HG03575 (cell line): Measurements from ENCODE around the gene GRB14.
"Not testable (repeated sequence)": the region's sequence is repeated elsewhere in the genome, so short reads cannot be mapped to it uniquely, and the experiment has no call there.

Experiments used
- ATAC-seq: cut with Tn5 transposase; IDR thresholded peaks from one replicate; pipeline ENCODE4 v1.9.1; 2021; ENCODE audit not compliant: unreplicated experiment, insufficient number of reproducible peaks, low FRiP score; ENCODE audit errors: extremely low read depth

Gene GRB14

DNA sequence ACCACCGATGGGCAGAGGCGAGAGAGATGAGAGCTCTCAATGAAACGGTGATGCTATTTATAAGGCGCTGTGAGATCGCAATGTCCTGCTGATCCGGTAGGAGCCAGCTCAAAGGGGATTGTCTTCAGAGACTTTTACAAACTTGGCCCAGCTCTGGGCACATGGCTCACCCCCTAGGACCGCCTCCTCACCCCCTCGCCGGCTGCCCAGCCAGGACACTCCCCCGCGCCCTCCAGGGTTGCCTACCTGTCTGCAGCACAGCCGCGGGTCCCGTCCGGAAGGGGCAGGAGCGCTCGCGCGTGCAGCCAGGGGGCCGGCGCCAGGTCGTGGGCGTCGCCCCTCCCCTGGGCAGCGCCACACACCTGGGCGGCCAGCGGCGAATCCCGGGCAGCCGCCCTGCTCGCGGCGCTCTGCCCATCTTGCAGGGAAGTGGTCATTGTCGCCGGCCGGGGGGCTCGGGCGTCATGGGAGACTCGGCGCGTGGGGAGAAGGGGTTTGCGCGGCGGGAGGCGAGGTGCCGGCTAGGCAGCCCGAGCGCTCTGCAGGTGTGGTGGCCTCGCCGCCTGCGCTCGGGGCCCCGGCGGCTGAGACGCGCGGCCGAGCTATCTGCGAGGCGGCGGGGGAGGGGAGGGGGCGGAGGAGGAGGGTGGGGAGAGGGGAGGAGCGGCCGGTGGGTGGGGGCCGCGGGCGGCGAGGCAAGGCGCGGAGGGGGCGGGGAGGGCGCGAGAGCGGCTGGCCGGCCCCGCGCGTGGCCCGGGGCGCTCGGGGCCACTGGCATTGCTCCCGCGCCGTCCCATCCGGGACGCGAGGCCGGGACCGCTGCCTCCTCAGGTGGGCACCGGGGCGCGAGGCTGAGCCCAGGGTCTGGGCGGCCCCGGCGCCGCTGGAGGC, at the start of gene GRB14:
Gene GRB14 (minus strand): TSS at position 610 of the 891 bp plus-strand sequence. CDS start 173 bp downstream, at position 437.
- ATAC-seq, result no peak

DNA sequence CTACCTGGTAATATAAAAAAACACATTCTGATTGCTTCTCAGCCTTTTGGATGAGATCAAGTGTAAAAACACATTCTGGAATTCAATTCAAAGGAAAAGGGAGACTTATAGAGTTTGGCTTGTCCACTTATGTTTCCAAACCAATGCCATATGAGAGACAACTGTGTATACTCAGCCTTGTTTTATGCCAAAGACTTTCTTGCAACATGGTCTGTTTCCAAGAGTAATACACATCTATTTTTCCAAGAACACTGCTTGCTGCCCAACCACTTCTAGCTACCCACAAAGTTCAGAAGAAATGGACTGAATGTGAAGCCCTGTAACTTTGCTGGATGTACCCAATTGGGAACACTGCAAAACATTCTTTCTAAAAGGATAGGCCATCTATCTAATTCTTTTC, 48.0 kb upstream of the GRB14 start:
- ATAC-seq, result no peak

DNA sequence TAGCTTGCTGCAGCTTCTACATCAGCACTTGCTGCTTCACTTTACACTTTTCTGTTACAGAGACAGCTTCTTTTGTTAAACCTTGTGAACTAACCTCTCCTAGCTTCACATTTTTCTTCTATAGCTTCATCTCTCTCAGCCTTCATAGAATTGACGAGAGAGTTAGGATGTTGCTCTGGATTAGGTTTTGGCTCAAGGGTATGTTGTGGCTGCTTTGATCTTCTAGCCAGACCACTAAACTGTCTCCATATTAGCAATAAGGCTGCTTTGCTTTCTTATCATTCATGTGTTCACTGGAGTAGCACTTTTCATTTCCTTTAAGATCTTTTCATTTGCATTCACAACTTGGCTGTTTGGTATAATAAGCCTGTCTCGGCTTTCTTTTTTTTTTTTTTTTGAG, 46.3 kb upstream of the GRB14 start:
- no peak for ATAC-seq

DNA sequence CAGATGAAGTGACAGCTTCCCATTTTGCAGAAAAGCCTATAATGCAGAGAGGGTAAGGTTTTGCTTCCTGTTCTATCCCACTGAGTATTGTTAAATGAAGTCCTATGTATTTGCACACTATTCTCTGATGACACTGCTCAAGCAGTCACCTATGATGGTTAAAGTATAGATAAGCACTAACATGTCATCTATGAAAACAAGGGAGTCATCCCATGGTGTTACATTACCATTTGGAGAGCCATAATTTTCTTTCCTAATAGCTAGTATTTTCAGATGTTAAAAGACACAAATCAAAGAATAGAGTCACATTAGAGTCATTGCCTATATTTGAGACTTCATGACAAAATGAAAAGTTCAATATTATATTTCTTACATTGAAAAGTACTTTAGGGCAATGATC, 42.8 kb upstream of the GRB14 start:
- ATAC-seq, result no peak

DNA sequence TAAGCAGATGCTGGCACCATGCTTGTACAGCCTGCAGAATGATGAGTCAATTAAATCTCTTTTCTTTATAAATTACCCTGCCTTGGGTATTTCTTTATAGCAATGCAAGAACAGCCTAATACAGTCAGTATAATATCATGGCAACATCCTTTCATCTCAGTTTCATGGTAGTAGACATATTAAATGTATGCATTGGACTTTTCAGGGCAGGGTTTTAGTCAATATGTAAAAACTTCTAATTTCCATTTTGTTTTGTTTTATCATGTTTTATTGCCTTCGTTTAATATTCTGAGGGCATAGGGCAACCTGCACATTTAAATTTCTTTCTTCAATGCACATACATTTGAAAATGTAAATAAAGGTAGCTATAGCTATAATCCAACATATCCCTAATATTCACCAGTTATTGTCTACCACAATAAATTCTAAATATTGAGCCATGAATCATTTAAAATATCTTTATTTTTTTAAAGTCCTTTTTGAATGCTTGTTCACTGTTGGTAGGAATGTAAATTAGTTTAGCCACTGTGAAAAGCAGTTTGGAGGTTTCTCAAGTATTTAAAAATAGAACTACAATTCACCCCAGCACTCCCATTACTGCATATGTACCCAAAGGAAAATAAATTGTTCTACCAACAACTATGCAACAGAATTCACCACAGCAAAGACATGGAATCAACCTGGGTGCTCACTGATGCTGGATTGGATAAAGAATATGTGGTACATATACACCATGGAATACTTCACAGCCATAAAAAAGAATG, 41.8 kb upstream of the GRB14 start:
- no peak for ATAC-seq

DNA sequence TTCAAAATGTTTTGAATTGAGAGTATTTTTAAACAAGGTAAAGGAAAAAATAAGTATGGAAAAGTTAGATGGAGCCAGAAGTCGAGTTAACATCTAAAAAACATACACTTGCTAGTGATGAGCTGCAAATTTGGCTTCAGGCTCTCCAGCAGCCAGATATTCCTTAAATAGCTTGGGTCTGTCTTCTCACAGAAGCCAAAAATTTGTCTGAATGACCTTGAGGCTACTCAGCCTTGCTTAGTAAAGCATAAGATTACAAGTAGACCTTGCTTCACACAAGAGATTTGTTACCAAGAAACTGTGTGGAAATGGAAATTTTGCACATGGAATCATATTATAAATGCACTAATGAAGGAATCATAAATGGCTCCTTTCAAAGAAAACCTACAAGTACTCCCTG, 40.8 kb upstream of the GRB14 start:
- no peak for ATAC-seq

DNA sequence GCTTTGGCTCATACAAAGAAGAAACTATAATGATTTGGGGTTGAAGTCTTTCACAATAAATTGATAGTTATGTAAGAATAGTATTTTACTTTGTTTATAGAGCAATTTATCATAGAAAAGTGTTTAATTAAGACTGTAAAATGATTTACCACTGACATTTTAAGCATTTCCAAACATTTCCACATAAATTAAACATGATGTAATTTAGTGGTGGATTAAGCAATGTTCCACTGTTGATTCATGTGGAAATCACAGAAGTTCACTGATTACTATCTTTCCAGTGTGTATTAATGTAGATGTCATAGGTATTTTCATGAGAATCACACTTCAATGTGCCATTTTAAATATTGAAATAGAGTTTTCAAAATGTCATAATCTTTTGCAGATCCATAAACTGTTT, 40.1 kb upstream of the GRB14 start:
- no peak for ATAC-seq

DNA sequence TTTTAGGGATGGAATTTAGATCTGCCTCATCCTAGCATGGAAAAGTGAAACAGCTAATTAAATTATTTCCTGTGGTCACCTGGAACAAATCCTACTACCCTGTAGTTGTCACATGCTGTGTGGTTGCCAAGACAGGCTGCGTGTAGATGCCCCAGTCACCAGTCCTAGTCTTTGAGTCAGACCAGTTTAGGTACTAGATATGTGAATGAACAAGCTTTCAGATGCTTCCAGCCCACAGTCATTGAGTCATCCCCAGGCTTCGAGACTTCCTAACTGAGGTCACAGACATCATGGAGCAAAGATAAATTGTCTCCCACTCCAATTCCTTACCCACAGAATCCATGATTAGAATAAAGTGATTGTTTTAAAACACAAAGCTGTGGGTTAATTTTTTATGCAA, 35.8 kb upstream of the GRB14 start:
- ATAC-seq, result no peak

DNA sequence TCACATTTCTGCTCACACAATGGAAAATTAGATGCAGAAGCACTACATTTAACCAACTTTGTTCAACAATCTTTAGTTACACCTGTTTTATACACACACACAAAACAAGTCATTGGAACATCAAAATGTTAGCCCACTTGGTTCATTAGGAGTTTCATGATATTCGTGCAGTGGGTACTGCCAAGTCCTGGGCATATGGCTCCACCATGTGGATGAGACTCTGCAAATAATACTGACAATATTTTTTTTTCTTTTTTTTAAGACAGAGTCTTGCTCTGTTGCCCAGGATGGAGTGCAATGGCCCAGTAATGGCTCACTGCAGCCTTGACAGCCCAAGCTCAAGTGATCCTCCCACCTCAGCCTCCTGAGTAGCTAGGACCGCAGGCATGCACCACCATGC, 34.5 kb upstream of the GRB14 start:
- no peak for ATAC-seq

DNA sequence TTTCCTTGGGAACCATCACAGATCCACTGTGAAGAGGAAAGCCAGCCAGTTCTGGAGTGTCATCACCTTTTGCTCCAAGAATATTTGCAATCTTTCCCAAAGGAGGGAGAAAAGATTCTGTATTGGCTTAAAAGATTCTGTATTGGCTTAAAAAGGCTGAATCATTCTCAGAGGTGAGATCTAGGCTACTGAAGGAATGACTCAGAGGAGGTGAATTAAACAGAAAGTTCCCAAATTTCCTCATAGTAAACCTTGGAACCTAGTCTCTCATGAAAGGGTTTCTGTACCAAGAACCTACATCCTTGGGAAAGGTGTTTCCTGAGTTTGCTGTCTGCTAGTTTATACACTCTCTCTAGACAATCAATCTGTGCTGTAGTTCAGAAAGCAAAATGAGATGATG, 34.1 kb upstream of the GRB14 start:
- ATAC-seq, result no peak

DNA sequence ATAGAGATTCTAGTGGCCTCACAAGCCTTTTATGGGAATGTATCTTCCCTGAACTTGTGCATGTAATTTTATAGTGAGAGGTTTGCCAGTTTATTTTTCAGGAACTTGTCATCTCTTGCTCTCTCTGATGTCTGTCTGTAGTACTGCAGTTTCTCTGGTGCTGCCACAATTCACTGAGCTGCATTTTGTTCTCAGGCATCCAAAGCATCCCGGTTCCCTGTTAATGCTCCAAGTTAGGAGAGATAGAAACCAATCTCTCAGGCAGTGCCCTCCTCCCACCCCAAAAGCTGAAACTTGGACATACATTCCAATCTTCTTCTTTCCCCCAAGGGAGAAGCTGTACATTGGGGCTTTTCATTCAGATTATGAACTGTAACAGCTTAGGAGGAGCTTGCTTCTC, 30.1 kb upstream of the GRB14 start:
- no peak for ATAC-seq

DNA sequence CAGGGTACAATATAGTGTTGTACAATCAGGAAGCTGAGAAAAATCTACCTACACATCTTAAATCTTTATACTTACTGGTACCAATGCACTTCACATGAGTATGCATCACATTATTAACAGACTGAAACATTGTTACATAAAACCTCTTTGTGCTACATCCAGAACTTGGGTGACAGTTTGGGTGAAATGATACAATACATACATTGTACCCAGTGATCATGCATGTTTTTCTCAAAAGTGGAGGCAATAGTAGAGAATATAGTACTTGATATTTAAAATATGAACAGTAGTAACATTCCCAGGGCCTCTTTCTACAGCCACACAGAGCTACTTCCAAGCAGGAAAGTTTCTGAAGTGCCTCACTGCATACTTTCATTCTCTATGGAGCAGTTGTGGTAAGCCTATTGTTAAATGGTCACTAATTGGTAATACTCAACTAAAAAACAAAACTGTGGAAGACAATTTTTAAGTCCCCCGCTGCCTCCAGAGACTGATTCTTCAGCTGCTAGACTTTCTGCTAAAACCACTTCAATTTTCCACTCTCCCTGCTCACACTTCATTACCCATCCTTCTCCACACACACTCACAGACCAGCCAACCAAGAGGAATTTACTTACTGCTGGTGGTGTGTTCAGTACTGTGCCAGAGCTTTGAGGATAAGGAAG, 22.9 kb upstream of the GRB14 start:
- no peak for ATAC-seq

DNA sequence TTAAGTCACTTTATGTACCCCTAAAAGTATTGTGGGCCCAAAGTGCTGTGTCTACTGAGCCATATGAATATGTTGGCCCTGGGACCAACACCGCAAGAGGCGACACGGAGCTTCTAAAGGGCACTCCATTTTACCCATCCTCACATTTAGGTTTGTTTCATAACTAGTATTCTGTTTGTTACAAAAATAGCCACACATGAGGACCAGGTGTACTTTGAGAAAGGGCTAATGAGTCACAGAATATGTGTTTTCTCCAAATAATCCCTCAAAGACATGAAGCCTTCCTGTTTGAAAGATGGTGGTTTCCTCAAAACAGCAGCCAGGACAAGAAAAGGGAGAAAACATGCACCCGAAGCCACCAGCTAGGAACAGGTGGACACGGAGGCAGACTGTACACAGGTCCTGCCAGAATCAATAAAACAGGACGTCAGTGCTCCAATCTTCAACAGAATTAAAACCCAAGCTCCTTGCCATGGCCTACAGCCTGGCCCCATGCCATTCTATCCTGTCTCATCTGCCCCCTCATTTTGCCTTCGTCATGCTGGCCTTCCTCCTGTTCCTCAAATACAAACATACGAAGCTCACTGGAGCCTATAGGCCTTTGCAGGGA, 21.8 kb upstream of the GRB14 start:
- ATAC-seq, result no peak

DNA sequence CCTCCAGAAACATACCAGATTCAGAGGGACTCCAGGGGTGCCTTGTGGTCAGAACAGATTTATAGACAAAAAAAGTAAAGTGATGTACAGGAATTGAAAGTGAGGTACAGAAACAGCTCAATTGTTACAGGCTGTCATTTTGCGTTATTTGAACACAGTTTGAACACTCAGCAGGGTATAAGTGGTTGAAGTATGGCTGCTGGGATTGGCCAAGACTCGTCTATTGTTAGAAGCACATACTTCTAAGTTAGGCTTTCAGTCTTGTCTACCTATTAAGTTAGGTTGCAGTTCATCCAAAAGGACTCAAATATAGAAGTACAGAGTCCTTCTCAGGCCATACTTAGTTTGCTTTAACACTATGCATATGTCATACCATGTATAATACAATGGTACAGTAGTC, 21.0 kb upstream of the GRB14 start:
- ATAC-seq, result no peak

DNA sequence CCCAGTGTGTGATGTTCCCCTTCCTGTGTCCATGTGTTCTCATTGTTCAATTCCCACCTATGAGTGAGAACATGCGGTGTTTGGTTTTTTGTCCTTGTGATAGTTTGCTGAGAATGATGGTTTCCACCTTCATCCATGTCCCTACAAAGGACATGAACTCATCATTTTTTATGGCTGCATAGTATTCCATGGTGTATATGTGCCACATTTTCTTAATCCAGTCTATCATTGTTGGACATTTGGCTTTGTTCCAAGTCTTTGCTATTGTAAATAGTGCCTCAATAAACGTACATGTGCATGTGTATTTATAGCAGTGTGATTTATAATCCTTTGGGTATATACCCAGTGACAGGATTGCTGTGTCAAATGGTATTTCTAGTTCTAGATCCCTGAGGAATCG, 7.0 kb upstream of the GRB14 start:
- ATAC-seq, result not testable (repeated sequence)

DNA sequence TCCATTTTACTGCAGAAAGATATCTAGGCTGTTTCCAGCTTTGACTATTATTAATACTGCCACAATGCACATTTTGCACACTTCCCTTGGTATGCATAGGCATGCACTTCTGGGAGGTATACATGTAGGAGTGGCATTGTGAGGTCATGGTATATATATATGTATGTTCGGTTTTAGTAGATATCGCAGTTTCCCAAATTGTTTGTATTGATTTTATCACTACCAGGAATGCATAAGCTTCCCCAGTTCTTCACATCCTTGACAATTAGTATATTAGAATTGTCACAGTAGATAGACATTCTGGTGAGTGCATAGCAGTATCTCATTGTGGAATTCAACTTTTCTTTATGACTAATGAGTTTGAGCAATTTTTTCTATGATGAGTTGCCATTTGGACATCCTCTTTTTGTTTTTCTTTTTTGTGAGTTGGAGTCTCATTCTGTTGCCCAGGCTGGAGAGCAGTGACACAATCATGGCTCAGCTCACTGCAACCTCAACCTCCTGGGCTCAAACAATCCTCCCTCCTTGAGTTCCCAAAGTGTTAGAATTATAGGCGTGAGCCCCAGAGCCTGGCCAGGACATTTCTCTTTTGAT, 4.2 kb upstream of the GRB14 start:
- ATAC-seq, result no peak

DNA sequence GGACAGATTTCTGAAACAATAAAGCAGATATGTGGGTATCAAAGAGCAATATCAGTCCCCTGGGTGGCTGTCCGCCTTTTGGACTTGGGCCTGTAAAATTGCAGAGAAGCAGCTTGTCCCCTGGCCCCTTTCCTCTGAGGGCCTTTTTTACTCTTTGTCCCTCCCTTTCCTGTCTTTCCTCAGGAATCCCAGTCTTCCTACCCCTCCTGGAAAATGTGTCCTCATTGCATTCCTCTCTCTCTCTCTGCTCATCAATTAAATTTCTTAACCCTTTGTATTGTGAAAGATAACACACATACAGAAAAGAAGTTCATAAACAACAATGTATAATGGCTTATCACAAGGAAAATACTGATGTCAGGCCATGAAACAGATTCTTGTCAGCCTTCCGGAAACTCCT, 3.0 kb upstream of the GRB14 start:
- no peak for ATAC-seq

DNA sequence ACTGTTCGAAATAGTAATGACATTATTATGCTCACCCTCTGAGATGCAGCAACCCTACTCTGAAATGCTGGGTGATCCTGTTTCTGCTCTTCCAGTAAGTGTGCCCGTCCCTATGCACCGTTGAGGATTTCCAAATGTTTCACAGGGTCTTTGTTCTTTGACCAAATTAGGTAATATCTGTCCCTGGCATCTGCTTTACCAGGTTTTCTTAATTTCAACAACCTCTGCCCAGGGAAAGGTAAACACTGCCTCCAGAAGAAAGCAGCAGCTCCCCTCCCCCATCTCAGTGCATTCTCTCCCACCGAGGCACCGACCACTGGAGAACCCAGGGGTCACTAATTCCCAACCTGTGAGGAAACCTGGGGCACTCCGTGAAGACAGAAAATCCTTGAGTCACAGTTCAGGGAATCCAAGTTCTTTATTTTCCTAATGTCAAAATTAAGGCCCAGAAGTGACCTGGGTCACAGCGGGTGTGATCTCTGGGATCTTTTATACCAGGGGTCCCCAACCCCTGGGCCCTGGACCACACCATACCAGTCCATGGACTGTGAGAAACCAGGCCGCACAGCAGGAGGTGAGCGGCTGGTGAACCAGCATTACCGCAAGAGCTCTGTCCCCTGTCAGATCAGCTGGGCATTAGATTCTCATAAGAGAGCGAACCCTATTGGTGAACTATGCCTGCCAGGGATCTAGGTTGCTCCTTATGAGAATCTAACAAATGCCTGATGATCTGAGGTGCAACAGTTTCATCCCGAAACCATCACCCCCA, 1.2 kb upstream of the GRB14 start:
- ATAC-seq, result no peak

DNA sequence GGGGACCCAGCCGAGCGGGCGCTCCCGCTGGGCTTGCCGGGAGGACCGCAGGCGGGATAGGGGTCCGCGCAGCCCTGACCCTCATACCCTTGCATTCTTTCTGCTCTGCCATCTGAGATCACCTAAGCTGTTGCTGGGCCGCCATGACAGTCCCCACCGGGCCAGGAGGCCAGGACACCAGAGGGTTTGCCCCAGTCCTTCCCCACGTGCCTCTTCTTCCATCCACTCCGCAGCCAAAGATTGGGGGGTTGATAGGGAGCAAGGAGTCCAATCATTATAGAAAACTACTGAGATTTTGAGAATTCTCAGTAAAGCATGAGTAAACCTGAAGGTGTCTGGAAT, 453 bp upstream of the GRB14 start:
- no peak for ATAC-seq
